MM.1S (cell line): Measurements from ENCODE around the gene FARP1.

Source experiments
- DNase-seq: peaks from one replicate; pipeline ENCODE4 v3.0.0-alpha.2; 2015
- H2AFZ ChIP-seq: fragments of 300-600 bp; sonication (generic); 2 replicates; pipeline ENCODE4 v1.6.0; 2016; ENCODE audit warnings: antibody characterized with exemption, low read length
- H3F3A ChIP-seq: fragments of 300-600 bp; sonication (generic); 2 replicates; pipeline ENCODE4 v1.6.1; 2016; ENCODE audit warnings: mild to moderate bottlenecking, antibody characterized with exemption, low read length, moderate library complexity, mixed read lengths; ENCODE audit not compliant: insufficient read depth
- H3K27ac ChIP-seq: fragments of 300-600 bp; sonication (generic); 2 replicates; pipeline ENCODE4 v1.5.1; 2016; ENCODE audit warnings: mild to moderate bottlenecking, low read length
- H3K27me3 ChIP-seq: fragments of 300-600 bp; sonication (generic); replicated peaks from 2 replicates; pipeline ENCODE4 v1.6.0; 2016; ENCODE audit warnings: low read length; ENCODE audit not compliant: insufficient read depth
- H3K36me3 ChIP-seq: fragments of 300-600 bp; sonication (generic); replicated peaks from 2 replicates; pipeline ENCODE4 v1.6.1; 2016; ENCODE audit warnings: mild to moderate bottlenecking, low read length, mixed read lengths; ENCODE audit not compliant: insufficient read depth
- H3K4me1 ChIP-seq: fragments of 300-600 bp; sonication (generic); 2 replicates; pipeline ENCODE4 v1.6.1; 2016; ENCODE audit warnings: low read length, mixed read lengths
- H3K4me2 ChIP-seq: fragments of 300-600 bp; sonication (generic); 2 replicates; pipeline ENCODE4 v1.6.0; 2016; ENCODE audit warnings: low read depth, low read length
- H3K4me3 ChIP-seq: fragments of 300-600 bp; sonication (generic); 2 replicates; pipeline ENCODE4 v1.5.1; 2016; ENCODE audit warnings: low read length, mixed read lengths
- H3K79me2 ChIP-seq: fragments of 300-600 bp; sonication (generic); 2 replicates; pipeline ENCODE4 v1.6.1; 2016; ENCODE audit warnings: mixed run types, low read length, mixed read lengths
- H3K9ac ChIP-seq: fragments of 300-600 bp; sonication (generic); 2 replicates; pipeline ENCODE4 v1.6.1; 2016; ENCODE audit warnings: low read length, mixed read lengths
- H3K9me2 ChIP-seq: fragments of 300-600 bp; sonication (generic); replicated peaks from 2 replicates; pipeline ENCODE4 v1.6.1; 2016; ENCODE audit warnings: mild to moderate bottlenecking, low read length, mixed read lengths; ENCODE audit not compliant: insufficient read depth
- H3K9me3 ChIP-seq: fragments of 300-600 bp; sonication (generic); replicated peaks from 2 replicates; pipeline ENCODE4 v1.6.1; 2016; ENCODE audit warnings: mild to moderate bottlenecking, low read length, mixed read lengths; ENCODE audit not compliant: insufficient read depth
- H4K20me1 ChIP-seq: fragments of 300-600 bp; sonication (generic); 2 replicates; pipeline ENCODE4 v1.6.1; 2016; ENCODE audit warnings: mild to moderate bottlenecking, low read length, moderate library complexity, mixed read lengths; ENCODE audit not compliant: insufficient read depth
- CTCF ChIP-seq: fragments of 300-600 bp; sonication (generic); IDR thresholded peaks from 2 replicates; pipeline ENCODE4 v1.5.1; 2016; ENCODE audit warnings: antibody characterized with exemption, low read length, mixed read lengths
- EZH2 ChIP-seq: fragments of 300-600 bp; sonication (generic); optimal IDR thresholded peaks from 2 replicates; pipeline ENCODE3; 2017; ENCODE audit warnings: low read depth, mild to moderate bottlenecking, antibody characterized with exemption, low read length, mixed read lengths
- EZH2phosphoT487 ChIP-seq: fragments of 300-600 bp; sonication (generic); IDR thresholded peaks from 2 replicates; pipeline ENCODE4 v1.6.1; 2018; ENCODE audit warnings: antibody characterized with exemption, low read length

The FARP1 gene

GRCh38 chr13:98429081-98429480 is 286.2 kb downstream of the FARP1 start:
- no peak overlapping the region for H3K9ac ChIP-seq
- no peak overlapping the region for H2AFZ ChIP-seq
- TF ChIP-seq EZH2 (no peak), EZH2phosphoT487 (no peak), CTCF (no peak)
- H3F3A ChIP-seq = no peaks in the 10 kb centered on the region
- no peaks in the 10 kb centered on the region for H3K36me3 ChIP-seq
- H3K27me3 ChIP-seq = no peaks in the 10 kb centered on the region
- no peaks in the 10 kb centered on the region for H3K9me3 ChIP-seq
- no peak overlapping the region for H3K27ac ChIP-seq
- H3K9me2 ChIP-seq = no peaks in the 10 kb centered on the region
- no peaks in the 10 kb centered on the region for H3K79me2 ChIP-seq
- no peak overlapping the region for H3K4me2 ChIP-seq
- H4K20me1 ChIP-seq = no peaks in the 10 kb centered on the region
- H3K4me3 ChIP-seq = no peak overlapping the region
- H3K4me1 ChIP-seq = no peaks in the 10 kb centered on the region
- DNase-seq = no peak

GRCh38 chr13:98429531-98429930 is 286.6 kb downstream of the FARP1 start:
- Histone ChIP-seq H2AFZ (no peak overlapping the region), H3K9me2 (no peaks in the 10 kb centered on the region), H3K4me2 (no peak overlapping the region), H3K4me1 (no peaks in the 10 kb centered on the region), H3K9ac (no peak overlapping the region), H3F3A (no peaks in the 10 kb centered on the region), H3K9me3 (no peaks in the 10 kb centered on the region), H3K27ac (no peak overlapping the region), H4K20me1 (no peaks in the 10 kb centered on the region), H3K4me3 (no peak overlapping the region), H3K79me2 (no peaks in the 10 kb centered on the region), H3K27me3 (no peaks in the 10 kb centered on the region), H3K36me3 (no peaks in the 10 kb centered on the region)
- no peak for TF ChIP-seq EZH2phosphoT487
- TF ChIP-seq EZH2 = no peak
- no peak for TF ChIP-seq CTCF
- DNase-seq = no peak

- no peaks in the 10 kb centered on the region for H3K79me2 ChIP-seq
- no peaks in the 10 kb centered on the region for H3K4me1 ChIP-seq
- TF ChIP-seq CTCF = no peak
- TF ChIP-seq EZH2phosphoT487 = no peak
- TF ChIP-seq EZH2 = no peak
- no peaks in the 10 kb centered on the region for H3K36me3 ChIP-seq
- H3K27me3 ChIP-seq = no peaks in the 10 kb centered on the region
- no peak overlapping the region for H3K27ac ChIP-seq
- H3K9me3 ChIP-seq = no peaks in the 10 kb centered on the region
- no peaks in the 10 kb centered on the region for H3K9me2 ChIP-seq
- H3K4me3 ChIP-seq = no peak overlapping the region
- H2AFZ ChIP-seq = no peak overlapping the region
- H3K4me2 ChIP-seq = no peak overlapping the region
- no peak overlapping the region for H3K9ac ChIP-seq
- no peaks in the 10 kb centered on the region for H4K20me1 ChIP-seq
- no peak for DNase-seq
- no peaks in the 10 kb centered on the region for H3F3A ChIP-seq
Measured at GRCh38 chr13:98429977-98430736, 287.3 kb downstream of the FARP1 start.
